ENCODE data around the gene TRIM44.

- TF ChIP-seq EZH2phosphoT487 (IDR thresholded peaks at IDR 0.05; ENCODE audit: borderline replicate concordance, low read length): no peak
- TF ChIP-seq, protein P1, sequence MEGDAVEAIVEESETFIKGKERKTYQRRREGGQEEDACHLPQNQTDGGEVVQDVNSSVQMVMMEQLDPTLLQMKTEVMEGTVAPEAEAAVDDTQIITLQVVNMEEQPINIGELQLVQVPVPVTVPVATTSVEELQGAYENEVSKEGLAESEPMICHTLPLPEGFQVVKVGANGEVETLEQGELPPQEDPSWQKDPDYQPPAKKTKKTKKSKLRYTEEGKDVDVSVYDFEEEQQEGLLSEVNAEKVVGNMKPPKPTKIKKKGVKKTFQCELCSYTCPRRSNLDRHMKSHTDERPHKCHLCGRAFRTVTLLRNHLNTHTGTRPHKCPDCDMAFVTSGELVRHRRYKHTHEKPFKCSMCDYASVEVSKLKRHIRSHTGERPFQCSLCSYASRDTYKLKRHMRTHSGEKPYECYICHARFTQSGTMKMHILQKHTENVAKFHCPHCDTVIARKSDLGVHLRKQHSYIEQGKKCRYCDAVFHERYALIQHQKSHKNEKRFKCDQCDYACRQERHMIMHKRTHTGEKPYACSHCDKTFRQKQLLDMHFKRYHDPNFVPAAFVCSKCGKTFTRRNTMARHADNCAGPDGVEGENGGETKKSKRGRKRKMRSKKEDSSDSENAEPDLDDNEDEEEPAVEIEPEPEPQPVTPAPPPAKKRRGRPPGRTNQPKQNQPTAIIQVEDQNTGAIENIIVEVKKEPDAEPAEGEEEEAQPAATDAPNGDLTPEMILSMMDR (IDR thresholded peaks at IDR 0.05; ENCODE audit: low read depth, low read length, poor library complexity, severe bottlenecking): peak; percentile 80
Measured at GRCh38 chr11:35615921-35616900, 46.4 kb upstream of the TRIM44 start.
